NK-92 (cell line): ENCODE results near the gene SLC10A1.

Experiments
- DNase-seq: peaks from one replicate; lab custom pipeline; 2025; ENCODE audit not compliant: unreplicated experiment; lab: John Stamatoyannopoulos, UW

Gene SLC10A1

GRCh38 chr14:69808919-69809808 is 12.1 kb upstream of the SLC10A1 start:
- DNase-seq, result no peak

- no peak for DNase-seq
Measured at GRCh38 chr14:69807192-69807591, 10.2 kb upstream of the SLC10A1 start.

- no peak for DNase-seq
Measured at GRCh38 chr14:69804902-69805301, 7.9 kb upstream of the SLC10A1 start.

- DNase-seq, result no peak
Measured at GRCh38 chr14:69803753-69804152, 6.7 kb upstream of the SLC10A1 start.

GRCh38 chr14:69798339-69798735 is 1.3 kb upstream of the SLC10A1 start:
- no peak for DNase-seq

- no peak for DNase-seq
Measured at GRCh38 chr14:69797573-69798338, 715 bp upstream of the SLC10A1 start.

- DNase-seq, result no peak
Measured at GRCh38 chr14:69795691-69796090, 1.4 kb downstream of the SLC10A1 start.

- no peak for DNase-seq
Measured at GRCh38 chr14:69794791-69795190, 2.2 kb downstream of the SLC10A1 start.

GRCh38 chr14:69792887-69793421 is 4.1 kb downstream of the SLC10A1 start:
- no peak for DNase-seq

GRCh38 chr14:69789118-69789640 is 7.9 kb downstream of the SLC10A1 start:
- no peak for DNase-seq

GRCh38 chr14:69786603-69787002 is 10.4 kb downstream of the SLC10A1 start:
- DNase-seq, result no peak

GRCh38 chr14:69784942-69785341 is 12.1 kb downstream of the SLC10A1 start:
- DNase-seq, result no peak

GRCh38 chr14:69780952-69781351 is 16.1 kb downstream of the SLC10A1 start:
- DNase-seq, result no peak

GRCh38 chr14:69780092-69780491 is 16.9 kb downstream of the SLC10A1 start:
- no peak for DNase-seq

GRCh38 chr14:69779088-69779487 is 18.0 kb downstream of the SLC10A1 start:
- no peak for DNase-seq

- DNase-seq, result no peak
Measured at GRCh38 chr14:69776875-69777453, 20.1 kb downstream of the SLC10A1 start.

- DNase-seq, result no peak
Measured at GRCh38 chr14:69775012-69775411, 22.0 kb downstream of the SLC10A1 start.

GRCh38 chr14:69773571-69774276 is 23.3 kb downstream of the SLC10A1 start:
- no peak for DNase-seq

GRCh38 chr14:69772082-69773017 is 24.7 kb downstream of the SLC10A1 start:
- DNase-seq, result no peak

GRCh38 chr14:69771136-69771535 is 25.9 kb downstream of the SLC10A1 start:
- no peak for DNase-seq
